SK-N-SH (cell line): Measurements from ENCODE around the gene IL11. TPM values are rescaled to one million over a fixed set of nuclear protein-coding genes. Genes with fewer than 3 reads are reported as not detected.
A peak's percentile ranks its signal among the peaks of the same experiment; 100 is the strongest.
"Not testable (repeated sequence)": the region's sequence is repeated elsewhere in the genome, so short reads cannot be mapped to it uniquely, and the experiment has no call there.

ENCODE experiments used
- CTCF ChIA-PET: fragments of 300-600, 350-600 bp; formaldehyde crosslinking; extraction: SDS; loops from one replicate; lab custom pipeline; 2021; lab: Yijun Ruan, JAX
- POLR2A ChIA-PET: fragments of 350-600 bp; sonication (Branson Sonifier 250); formaldehyde crosslinking; extraction: SDS; loops from one replicate; lab custom pipeline; 2020; ENCODE audit warnings: antibody characterized with exemption, inconsistent platforms; lab: Yijun Ruan, JAX
- DNase-seq: peaks from one replicate; pipeline ENCODE4 v3.0.0; 2012
- H2AFZ ChIP-seq: fragments of 200-600 bp; sonication (generic); 2 replicates; pipeline ENCODE4 v1.8.1; 2016; ENCODE audit warnings: antibody characterized with exemption, mild to moderate bottlenecking, low read depth
- H3F3A ChIP-seq: fragments of 200-600 bp; sonication (generic); replicated peaks from 2 replicates; pipeline ENCODE3; 2016; ENCODE audit warnings: antibody characterized with exemption, mild to moderate bottlenecking; ENCODE audit not compliant: insufficient read depth
- H3K27ac ChIP-seq, 2 experiments: fragments of 200-500 bp in 1 of 2; fragments of 200-600 bp in 1 of 2; sonication (Bioruptor generic) in 1 of 2; sonication (generic), shearing (Covaris generic) in 1 of 2; 2 replicates each; pipeline versions ENCODE4 v1.5.1 to v1.6.1; 2014 to 2016; ENCODE audit warnings: low read depth in 2 of 2, inconsistent platforms in 1 of 2, low read length in 1 of 2, mild to moderate bottlenecking in 1 of 2, mixed read lengths in 1 of 2
- H3K27me3 ChIP-seq: fragments of 200-600 bp; sonication (generic), shearing (Covaris generic); 2 replicates; pipeline ENCODE4 v1.6.1; 2016; ENCODE audit warnings: mixed run types; ENCODE audit not compliant: insufficient read depth
- H3K36me3 ChIP-seq, 2 experiments: fragments of 200-500 bp in 1 of 2; fragments of 200-600 bp in 1 of 2; sonication (Bioruptor generic) in 1 of 2; sonication (generic) in 1 of 2; replicated peaks in 1 of 2; 2 replicates each; pipeline versions ENCODE3 to v1.5.1; 2014 to 2016; ENCODE audit warnings: low read length in 1 of 2, mild to moderate bottlenecking in 1 of 2; ENCODE audit not compliant: insufficient read depth in 2 of 2, control insufficient read depth in 1 of 2
- H3K4me1 ChIP-seq, 2 experiments: fragments of 200-500 bp in 1 of 2; fragments of 200-600 bp in 1 of 2; sonication (Bioruptor generic) in 1 of 2; sonication (generic), shearing (Covaris generic) in 1 of 2; 2 replicates each; pipeline versions ENCODE4 v1.5.1 to v1.6.1; 2014 to 2016; ENCODE audit warnings: low read depth in 1 of 2, low read length in 1 of 2, mixed run types in 1 of 2; ENCODE audit not compliant: insufficient read depth in 2 of 2, control insufficient read depth in 1 of 2
- H3K4me2 ChIP-seq: fragments of 200-600 bp; sonication (generic), shearing (Covaris generic); 2 replicates; pipeline ENCODE4 v1.6.1; 2017; ENCODE audit warnings: mixed run types
- H3K4me3 ChIP-seq, 2 experiments: fragments of 200-500 bp in 1 of 2; fragments of 200-600 bp in 1 of 2; sonication (Bioruptor generic) in 1 of 2; sonication (generic), shearing (Covaris generic) in 1 of 2; 2 replicates each; pipeline versions ENCODE4 v1.5.1 to v1.8.1; 2014 to 2016; ENCODE audit warnings: low read depth in 2 of 2, inconsistent platforms in 1 of 2, low read length in 1 of 2, mild to moderate bottlenecking in 1 of 2, mixed read lengths in 1 of 2, moderate library complexity in 1 of 2
- H3K79me2 ChIP-seq: fragments of 200-600 bp; sonication (generic); 2 replicates; pipeline ENCODE4 v1.8.1; 2017; ENCODE audit warnings: mild to moderate bottlenecking; ENCODE audit not compliant: insufficient read depth
- H3K9ac ChIP-seq: fragments of 200-600 bp; sonication (generic); 2 replicates; pipeline ENCODE4 v1.6.1; 2017; ENCODE audit warnings: mixed run types
- H3K9me2 ChIP-seq: fragments of 200-600 bp; sonication (generic); 2 replicates; pipeline ENCODE4 v1.6.1; 2017; ENCODE audit warnings: mixed run types
- H3K9me3 ChIP-seq: fragments of 200-600 bp; sonication (generic); 2 replicates; pipeline ENCODE4 v1.6.1; 2017; ENCODE audit warnings: mixed run types, mild to moderate bottlenecking, moderate library complexity
- H4K20me1 ChIP-seq: fragments of 200-600 bp; sonication (generic); 2 replicates; pipeline ENCODE4 v1.6.1; 2017; ENCODE audit warnings: mild to moderate bottlenecking, mixed run types; ENCODE audit not compliant: insufficient read depth
- CHD2 ChIP-seq: fragments of 150-350 bp; IDR thresholded peaks from 2 replicates; pipeline ENCODE4 v1.6.1; 2018; ENCODE audit warnings: low read length; ENCODE audit not compliant: partially characterized antibody
- ELF1 ChIP-seq: IDR thresholded peaks from 2 replicates; pipeline ENCODE4 v1.4.0; 2012
- EP300 ChIP-seq, 2 experiments: IDR thresholded peaks; 2 replicates each; pipeline versions ENCODE4 v1.4.0 to v1.6.1; 2012; ENCODE audit warnings: borderline replicate concordance in 1 of 2, low read depth in 1 of 2, low read length in 1 of 2
- FOXM1 ChIP-seq: IDR thresholded peaks from 2 replicates; pipeline ENCODE4 v1.4.0; 2012; ENCODE audit warnings: low read depth, mild to moderate bottlenecking
- GATA2 ChIP-seq: sonication (generic); formaldehyde crosslinking; IDR thresholded peaks from 2 replicates; pipeline ENCODE4 v1.5.0; 2020; ENCODE audit warnings: mild to moderate bottlenecking, missing genetic modification reagents
- MEF2A ChIP-seq: IDR thresholded peaks from 2 replicates; pipeline ENCODE4 v1.4.0; 2012; ENCODE audit warnings: low read depth, borderline replicate concordance
- MXI1 ChIP-seq: IDR thresholded peaks from 2 replicates; pipeline ENCODE4 v1.6.1; 2012; ENCODE audit warnings: mild to moderate bottlenecking, low read depth, low read length, improper control_type of control experiment
- TCF12 ChIP-seq: IDR thresholded peaks from 2 replicates; pipeline ENCODE4 v1.4.0; 2012
- TEAD4 ChIP-seq: IDR thresholded peaks from 2 replicates; pipeline ENCODE4 v1.4.0; 2012; ENCODE audit warnings: mild to moderate bottlenecking, borderline replicate concordance; ENCODE audit not compliant: insufficient read depth
- WGBS: methylation state at CpG from one replicate; pipeline ENCODE4 v1.1.6; 2017; ENCODE audit warnings: low lambda C conversion rate; 5-methylcytosine and 5-hydroxymethylcytosine counted together
- polyA plus RNA-seq, 3 experiments: library from polyadenylated mRNA; depleted of rRNA; stranded (reverse); fragments of >200 nt; gene quantifications; 2 replicates each; pipeline ENCODE4 v1.2.3, GENCODE V29; 2012
- TF ChIP-seq, protein P1 (sequence below): IDR thresholded peaks from 2 replicates; pipeline ENCODE4; 2012

Gene IL11
- polyA plus RNA-seq, 1 of the 3 experiments (the other 2 are of a cell fraction): 13.2 TPM

DNA sequence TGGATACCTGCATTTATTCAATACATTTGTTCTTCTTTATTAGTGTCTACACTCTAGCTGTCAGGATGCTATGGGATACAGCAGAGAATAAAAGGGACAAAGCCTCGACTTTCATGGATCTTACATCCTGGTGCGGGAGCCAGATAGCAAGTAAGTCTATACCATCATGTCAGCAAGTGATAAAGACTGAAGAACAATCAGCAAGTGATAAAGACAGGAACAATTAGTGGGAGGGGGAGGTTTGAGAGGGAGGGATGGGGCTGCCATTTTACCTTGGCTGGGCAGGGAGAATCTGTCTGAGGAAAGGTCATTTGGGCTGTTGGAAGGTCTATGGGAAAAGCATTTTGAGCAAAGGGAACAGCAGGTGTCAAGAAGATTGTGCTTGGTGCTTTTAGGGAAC is 39.9 kb upstream of the IL11 start:
- 94% methylated on average over 2 of the region's 2 CpGs for WGBS
- H3K9me2 ChIP-seq: no peaks in the 10 kb centered on the region
- H4K20me1 ChIP-seq: peaks cover 17% of the 10 kb centered on the region
- peaks cover 0 to 21% of the 10 kb centered on the region in 2 experiments; a peak in 2 of 4 replicates for H3K4me1 ChIP-seq
- H3K4me2 ChIP-seq: no peak overlapping the region
- H3K27ac ChIP-seq: no peak overlapping the region
- DNase-seq: no peak
- TF ChIP-seq MEF2A (no peak), GATA2 (CRISPR knock-in tag) (no peak), ELF1 (no peak), TCF12 (no peak), TEAD4 (no peak), FOXM1 (no peak), MXI1 (no peak)
- TF ChIP-seq, protein P1, sequence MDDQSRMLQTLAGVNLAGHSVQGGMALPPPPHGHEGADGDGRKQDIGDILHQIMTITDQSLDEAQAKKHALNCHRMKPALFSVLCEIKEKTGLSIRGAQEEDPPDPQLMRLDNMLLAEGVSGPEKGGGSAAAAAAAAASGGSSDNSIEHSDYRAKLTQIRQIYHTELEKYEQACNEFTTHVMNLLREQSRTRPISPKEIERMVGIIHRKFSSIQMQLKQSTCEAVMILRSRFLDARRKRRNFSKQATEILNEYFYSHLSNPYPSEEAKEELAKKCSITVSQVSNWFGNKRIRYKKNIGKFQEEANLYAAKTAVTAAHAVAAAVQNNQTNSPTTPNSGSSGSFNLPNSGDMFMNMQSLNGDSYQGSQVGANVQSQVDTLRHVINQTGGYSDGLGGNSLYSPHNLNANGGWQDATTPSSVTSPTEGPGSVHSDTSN: no peak
- H3K4me3 ChIP-seq: no peak overlapping the region
- H3K36me3 ChIP-seq: peaks cover 5 to 6% of the 10 kb centered on the region in 2 experiments
- H3K9ac ChIP-seq: no peak overlapping the region
- H3K27me3 ChIP-seq: no peaks in the 10 kb centered on the region
- H3K79me2 ChIP-seq: peaks cover 23% of the 10 kb centered on the region
- peaks cover 4% of the 10 kb centered on the region for H3F3A ChIP-seq
- ChIA-PET CTCF (interaction anchor here (0.9 to 2.4 kb wide), 4 partner anchors 8 to 269 kb away, joined by 3 to 18 read pairs (median 6); no protein-coding TSS in a partner anchor), POLR2A (no interaction called here)
- no peaks in the 10 kb centered on the region for H3K9me3 ChIP-seq
- no peak overlapping the region for H2AFZ ChIP-seq

GRCh38 chr19:55409179-55409578 is 38.9 kb upstream of the IL11 start:
- Histone ChIP-seq H4K20me1 (peaks cover 25% of the 10 kb centered on the region), H3K79me2 (peaks cover 33% of the 10 kb centered on the region), H3K36me3 (peaks cover 6 to 12% of the 10 kb centered on the region in 2 experiments), H3K4me1 (peaks cover 5 to 21% of the 10 kb centered on the region in 2 experiments; a peak in 3 of 4 replicates)
- not testable (repeated sequence) for H3K27me3 ChIP-seq, H2AFZ ChIP-seq, H3K4me2 ChIP-seq, H3K4me3 ChIP-seq, DNase-seq, H3K9me2 ChIP-seq, H3K9ac ChIP-seq, H3F3A ChIP-seq, H3K27ac ChIP-seq, H3K9me3 ChIP-seq
- ChIA-PET CTCF (interaction anchor here (0.9 to 2.4 kb wide), 5 partner anchors 9 to 268 kb away, joined by 3 to 18 read pairs (median 5); no protein-coding TSS in a partner anchor), POLR2A (interaction anchor here (0.6 to 0.8 kb wide), 2 partner anchors 19 to 70 kb away, joined by 3 read pairs; partner anchors contain the start of gene KMT5C)
- WGBS: 95% methylated on average over 8 of the region's 8 CpGs

DNA sequence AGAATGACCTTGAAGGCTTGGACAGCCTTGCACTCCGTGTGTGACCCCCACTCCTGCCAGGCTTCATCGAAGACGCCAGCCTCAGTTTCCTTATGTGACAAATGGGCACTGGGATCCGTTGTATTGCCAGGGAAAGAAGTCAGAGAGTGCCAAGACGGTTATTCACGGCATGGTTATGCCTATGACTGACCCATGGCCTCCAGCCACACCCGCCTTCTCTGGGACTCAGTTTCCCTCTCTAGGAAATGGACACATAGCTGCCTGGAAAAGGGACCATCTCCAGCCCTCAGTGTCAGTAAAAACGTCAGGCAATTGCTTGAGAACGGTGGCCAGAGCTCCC is 38.2 kb upstream of the IL11 start:
- peaks cover 32% of the 10 kb centered on the region for H4K20me1 ChIP-seq
- peaks cover 7 to 12% of the 10 kb centered on the region in 2 experiments for H3K36me3 ChIP-seq
- CTCF ChIA-PET: interaction anchor here (0.7 to 2.4 kb wide), 3 partner anchors 10 to 106 kb away, joined by 3 to 18 read pairs (median 5); no protein-coding TSS in a partner anchor
- peaks cover 40% of the 10 kb centered on the region for H3K79me2 ChIP-seq
- TF ChIP-seq GATA2 (CRISPR knock-in tag) (no peak), CHD2 (no peak), ELF1 (no peak), EP300 (IDR thresholded peaks at IDR 0.05; ENCODE audit: borderline replicate concordance in 1 of 2, low read depth in 1 of 2, low read length in 1 of 2) (no peak)
- TF ChIP-seq, protein P1: no peak
- DNase-seq: no peak
- peak overlapping the region; percentile 68 for H3K4me2 ChIP-seq
- H2AFZ ChIP-seq: peak overlapping the region; percentile 87
- POLR2A ChIA-PET: interaction anchor here (0.8 kb wide), 1 partner anchor 69 kb away, joined by 3 read pairs; the partner anchor contains the start of gene KMT5C
- peaks cover 5 to 21% of the 10 kb centered on the region in 2 experiments; a peak in 3 of 4 replicates for H3K4me1 ChIP-seq
- peak overlapping the region; percentile 33 to 43 for H3K4me3 ChIP-seq
- H3K9me2 ChIP-seq: no peaks in the 10 kb centered on the region
- H3F3A ChIP-seq: peaks cover 10% of the 10 kb centered on the region
- H3K9me3 ChIP-seq: no peaks in the 10 kb centered on the region
- 59% methylated on average over 9 of the region's 9 CpGs for WGBS
- peak overlapping the region; percentile 98 for H3K27ac ChIP-seq
- H3K9ac ChIP-seq: peak overlapping the region; percentile 58
- H3K27me3 ChIP-seq: no peaks in the 10 kb centered on the region
